Upper lobe of right lung (tissue), 1 donor: ENCODE results near the gene ELSPBP1. TPM values are rescaled to one million over a fixed set of nuclear protein-coding genes. Genes with fewer than 3 reads are reported as not detected.

Experiments used
- total RNA-seq: library from RNA; stranded (reverse); fragmentation: NEBNext Ultra II Directional; extraction: Animal tissue kit (Norgen Biotek cat#: 25700); gene quantifications from one replicate; pipeline ENCODE4 v1.2.1, GENCODE V29; 2021
- donor health status: DM: no; HTN: yes; CAD: no; lungs with severe emphysema.

Gene ELSPBP1
- total RNA-seq, 1 donor from 2014 or later: not detected

Other genes with a start within 250 kb of the ELSPBP1 start
- 260 TPM for gene NOP53, start 249.1 kb upstream of the ELSPBP1 start, total RNA-seq
- 262 TPM for gene SELENOW, start 215.9 kb upstream of the ELSPBP1 start, total RNA-seq
- gene TPRX1, start 190.1 kb upstream of the ELSPBP1 start, total RNA-seq: not detected
- not detected for gene CRX, start 172.7 kb upstream of the ELSPBP1 start, total RNA-seq
- not detected for gene TPRX2, start 135.4 kb upstream of the ELSPBP1 start, total RNA-seq
- not detected for gene SULT2A1, start 108.3 kb upstream of the ELSPBP1 start, total RNA-seq
- gene BSPH1, start 2.5 kb upstream of the ELSPBP1 start, total RNA-seq: not detected
- not detected for gene CABP5, start 49.4 kb downstream of the ELSPBP1 start, total RNA-seq
- gene PLA2G4C, start 116.2 kb downstream of the ELSPBP1 start, total RNA-seq: 14.7 TPM
- gene LIG1, start 175.7 kb downstream of the ELSPBP1 start, total RNA-seq: 17.7 TPM
- 7.5 TPM for gene ZSWIM9, start 176.0 kb downstream of the ELSPBP1 start, total RNA-seq